Body of pancreas (tissue), 4 donors: ENCODE data around the gene CYP4F12. TPM values are rescaled to one million over a fixed set of nuclear protein-coding genes. Genes with fewer than 3 reads are reported as not detected.

Experiments
- ATAC-seq: fragments of 150-250 bp; one replicate; pipeline ENCODE4 v1.9.1; 2016
- DNase-seq, 4 donors: peaks; one replicate each; pipeline ENCODE4 v3.0.0-alpha.2; 2019
- H3K27ac ChIP-seq, 4 donors: fragments of 200-600 bp; sonication (generic); 1 replicate in 3 of 4; 2 replicates in 1 of 4; pipeline versions ENCODE4 v1.5.1 to v1.6.1; 2016 to 2019; ENCODE audit warnings: mild to moderate bottlenecking in 1 of 4, mixed read lengths in 1 of 4, moderate library complexity in 1 of 4
- H3K27me3 ChIP-seq, 2 donors: fragments of 200-600 bp; sonication (generic); one replicate each; pipeline ENCODE4 v1.6.0; 2016; ENCODE audit warnings: mild to moderate bottlenecking in 1 of 2
- H3K36me3 ChIP-seq, 2 donors: fragments of 200-600 bp; sonication (generic); replicated peaks in 1 of 2; 2 replicates each; pipeline ENCODE4 v1.5.1; 2016; ENCODE audit warnings: low read depth in 2 of 2; ENCODE audit not compliant: insufficient read depth in 1 of 2
- H3K4me1 ChIP-seq: fragments of 200-600 bp; sonication (generic); one replicate; pipeline ENCODE4 v1.6.0; 2016
- H3K4me3 ChIP-seq, 2 donors: fragments of 200-600 bp; sonication (generic); 1 replicate in 1 of 2; 2 replicates in 1 of 2; pipeline ENCODE4 v1.5.1; 2016 to 2019
- H3K9me3 ChIP-seq, 3 donors: fragments of 200-600 bp; sonication (generic); 1 replicate in 2 of 3; 2 replicates in 1 of 3; pipeline ENCODE4 v1.5.1; 2016
- POLR2A ChIP-seq, 3 donors: fragments of 450-650 bp; IDR thresholded peaks; one replicate each; pipeline ENCODE4 v1.6.1; 2016; ENCODE audit warnings: antibody characterized with exemption in 3 of 3, mild to moderate bottlenecking in 2 of 3
- WGBS, 2 donors: methylation state at CpG; one replicate each; pipeline ENCODE4 v1.1.5; 2017; 5-methylcytosine and 5-hydroxymethylcytosine counted together
- intact Hi-C: fragments of 100-400 bp; cut with DNase I; formaldehyde crosslinking; loops from one replicate; pipeline ENCODE4 v1.15.1; 2023
- total RNA-seq, 2 donors: library from RNA; depleted of rRNA; stranded (reverse); fragments of >200 nt; gene quantifications; one replicate each; pipeline ENCODE4 v1.1.0, GENCODE V29; 2016
- TF ChIP-seq, protein P1 (sequence below), 7 experiments: fragments of 450-650 bp in 4 of 7; fragments of 200-600 bp in 3 of 7; sonication (generic) in 3 of 7; IDR thresholded peaks; one replicate each; pipeline ENCODE4 v1.5.1; 2016 to 2019; ENCODE audit warnings: antibody characterized with exemption in 7 of 7

CYP4F12 gene
- total RNA-seq, 2 donors from 2014 or later: 15.8 TPM; not detected in 1

DNA sequence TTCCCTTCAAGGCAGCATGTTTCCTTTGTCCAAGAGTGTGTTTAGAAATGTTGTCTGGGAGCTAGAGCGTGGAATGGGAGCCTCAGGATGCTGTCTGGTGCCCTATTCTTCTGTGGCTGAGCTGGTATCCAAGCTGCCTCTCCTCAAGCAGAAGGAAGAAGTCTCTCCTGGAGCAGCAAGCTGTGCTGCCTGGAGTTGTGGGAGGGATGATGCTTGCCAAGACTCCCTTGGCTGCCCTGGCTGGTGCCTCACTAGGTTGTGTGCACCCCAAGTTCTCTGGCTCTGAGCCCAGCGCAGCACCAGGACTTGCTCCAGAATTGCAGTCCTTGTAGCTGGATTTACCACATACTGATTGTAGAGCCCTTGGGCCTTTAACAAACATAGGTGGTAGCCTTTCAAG is 36.9 kb upstream of the CYP4F12 start:
- Histone ChIP-seq H3K4me3 (no peak overlapping the region), H3K4me1 (no peaks in the 10 kb centered on the region), H3K36me3 (no peaks in the 10 kb centered on the region), H3K27me3 (no peaks in the 10 kb centered on the region), H3K9me3 (no peaks in the 10 kb centered on the region), H3K27ac (no peak overlapping the region)
- WGBS, 2 donors: 90 to 100% methylated on average over 1 to 2 of the region's 2 CpGs
- intact Hi-C loops: no loop called here
- TF ChIP-seq, protein P1, sequence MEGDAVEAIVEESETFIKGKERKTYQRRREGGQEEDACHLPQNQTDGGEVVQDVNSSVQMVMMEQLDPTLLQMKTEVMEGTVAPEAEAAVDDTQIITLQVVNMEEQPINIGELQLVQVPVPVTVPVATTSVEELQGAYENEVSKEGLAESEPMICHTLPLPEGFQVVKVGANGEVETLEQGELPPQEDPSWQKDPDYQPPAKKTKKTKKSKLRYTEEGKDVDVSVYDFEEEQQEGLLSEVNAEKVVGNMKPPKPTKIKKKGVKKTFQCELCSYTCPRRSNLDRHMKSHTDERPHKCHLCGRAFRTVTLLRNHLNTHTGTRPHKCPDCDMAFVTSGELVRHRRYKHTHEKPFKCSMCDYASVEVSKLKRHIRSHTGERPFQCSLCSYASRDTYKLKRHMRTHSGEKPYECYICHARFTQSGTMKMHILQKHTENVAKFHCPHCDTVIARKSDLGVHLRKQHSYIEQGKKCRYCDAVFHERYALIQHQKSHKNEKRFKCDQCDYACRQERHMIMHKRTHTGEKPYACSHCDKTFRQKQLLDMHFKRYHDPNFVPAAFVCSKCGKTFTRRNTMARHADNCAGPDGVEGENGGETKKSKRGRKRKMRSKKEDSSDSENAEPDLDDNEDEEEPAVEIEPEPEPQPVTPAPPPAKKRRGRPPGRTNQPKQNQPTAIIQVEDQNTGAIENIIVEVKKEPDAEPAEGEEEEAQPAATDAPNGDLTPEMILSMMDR (IDR thresholded peaks at IDR 0.05): no peak
- TF ChIP-seq POLR2A (IDR thresholded peaks at IDR 0.05): no peak
- DNase-seq (no peak), ATAC-seq (no peak)

DNA sequence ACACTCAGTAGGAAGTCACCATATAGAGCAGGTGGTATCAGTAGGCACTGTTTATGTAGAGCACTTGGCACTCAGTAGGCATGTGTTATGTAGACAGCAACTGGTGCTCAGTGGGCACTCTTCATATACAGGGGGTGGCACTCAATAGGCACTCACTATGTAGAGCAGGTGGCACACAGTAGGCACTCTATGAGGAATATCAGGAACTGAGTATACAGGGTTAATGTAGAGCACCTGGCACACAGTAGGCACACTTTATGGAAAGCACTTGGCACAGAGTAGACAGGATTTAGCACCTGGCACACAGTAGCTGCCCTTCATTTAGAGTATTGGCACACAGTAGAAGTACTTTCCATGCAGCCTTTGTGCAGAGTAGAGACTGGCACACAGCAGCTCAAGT is 33.3 kb upstream of the CYP4F12 start:
- intact Hi-C loops: no loop called here
- H3K9me3 ChIP-seq: no peaks in the 10 kb centered on the region
- H3K27ac ChIP-seq: no peak overlapping the region
- H3K36me3 ChIP-seq: no peaks in the 10 kb centered on the region
- H3K27me3 ChIP-seq: no peaks in the 10 kb centered on the region
- ATAC-seq (no peak), DNase-seq (no peak)
- no peak overlapping the region for H3K4me3 ChIP-seq
- H3K4me1 ChIP-seq: no peaks in the 10 kb centered on the region
- TF ChIP-seq, protein P1 (IDR thresholded peaks at IDR 0.05): no peak
- TF ChIP-seq POLR2A (IDR thresholded peaks at IDR 0.05): no peak

DNA sequence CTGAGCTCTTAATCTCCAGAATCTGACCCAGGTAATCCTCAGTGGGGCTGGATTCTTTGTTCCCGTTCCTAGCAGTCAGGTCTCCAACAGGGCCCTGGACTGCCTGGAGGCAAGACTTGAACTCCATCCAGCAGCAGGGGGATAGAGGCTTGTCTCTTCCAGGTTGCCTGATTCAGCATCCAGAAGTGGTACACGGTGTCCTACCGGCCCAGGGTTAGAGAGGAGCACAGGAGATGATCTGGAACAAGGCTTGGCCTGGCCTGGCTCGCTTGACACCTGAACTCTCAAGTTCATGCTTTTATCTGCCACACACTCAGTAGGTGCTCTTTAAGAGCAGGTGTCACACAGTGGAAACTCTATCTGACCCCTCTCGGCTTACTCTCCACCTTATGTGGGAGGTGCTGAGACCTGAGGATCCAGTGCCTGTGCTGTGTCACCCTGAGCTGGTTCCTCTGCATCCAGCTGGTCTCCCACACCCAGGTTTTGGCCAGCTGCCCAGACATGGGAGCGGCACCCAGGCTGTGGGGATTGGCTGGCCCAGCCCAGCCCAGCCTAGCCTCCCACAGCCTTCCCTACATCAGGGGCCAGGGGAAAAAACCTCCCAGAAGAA is 32.5 kb upstream of the CYP4F12 start, which contains the start of gene CYP4F3:
CYP4F3 (plus strand) TSS at position 604 of the 610 bp plus-strand sequence. CDS start 519 bp downstream, outside the sequence.
- Histone ChIP-seq H3K9me3 (no peaks in the 10 kb centered on the region), H3K27ac (no peak within 1 kb of the TSS), H3K4me3 (no peak within 1 kb of the TSS), H3K36me3 (no peaks in the 10 kb centered on the region), H3K27me3 (no peaks in the 10 kb centered on the region), H3K4me1 (no peaks in the 10 kb centered on the region)
- 54 to 62% methylated on average over 6 of the region's 6 CpGs for WGBS, 2 donors
- ATAC-seq (peak; percentile 53), DNase-seq (peak; percentile 42 to 74 (median 64))
- intact Hi-C loops: no loop called here
- TF ChIP-seq POLR2A (IDR thresholded peaks at IDR 0.05): no peak
- TF ChIP-seq, protein P1 (IDR thresholded peaks at IDR 0.05): no peak

DNA sequence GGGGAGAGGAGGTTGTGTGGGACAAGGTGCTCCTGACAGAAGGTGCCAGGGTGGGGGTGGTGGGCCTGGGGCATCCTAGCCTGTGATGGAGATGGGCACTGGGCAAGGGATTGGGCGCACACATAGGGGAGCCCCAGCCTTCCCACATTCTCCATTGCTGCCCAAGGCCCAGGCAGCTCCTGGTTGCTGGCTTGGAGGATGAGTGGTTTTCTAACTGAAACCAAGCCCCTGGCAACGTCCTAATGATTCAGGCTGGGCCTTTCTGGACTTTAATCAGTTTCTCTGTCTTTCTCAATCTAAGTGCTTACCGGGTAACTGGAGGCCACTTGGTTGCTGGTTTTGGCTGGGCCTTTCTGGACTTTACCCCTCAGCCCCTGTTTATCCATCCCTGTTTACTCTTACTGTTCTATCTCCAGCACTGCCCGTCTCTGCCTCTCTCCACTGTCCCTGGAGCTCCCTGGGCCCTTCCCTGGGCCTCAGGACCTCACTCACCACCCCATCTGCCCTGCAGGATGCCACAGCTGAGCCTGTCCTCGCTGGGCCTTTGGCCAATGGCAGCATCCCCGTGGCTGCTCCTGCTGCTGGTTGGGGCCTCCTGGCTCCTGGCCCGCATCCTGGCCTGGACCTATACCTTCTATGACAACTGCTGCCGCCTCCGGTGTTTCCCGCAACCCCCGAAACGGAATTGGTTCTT is 31.8 kb upstream of the CYP4F12 start:
- H3K27ac ChIP-seq: no peak overlapping the region
- no peak overlapping the region for H3K4me3 ChIP-seq
- intact Hi-C loops: no loop called here
- no peaks in the 10 kb centered on the region for H3K4me1 ChIP-seq
- no peaks in the 10 kb centered on the region for H3K9me3 ChIP-seq
- no peaks in the 10 kb centered on the region for H3K27me3 ChIP-seq
- ATAC-seq (no peak), DNase-seq (no peak)
- WGBS, 2 donors: 67 to 69% methylated on average over 12 of the region's 12 CpGs
- no peaks in the 10 kb centered on the region for H3K36me3 ChIP-seq
- TF ChIP-seq POLR2A (IDR thresholded peaks at IDR 0.05): no peak
- TF ChIP-seq, protein P1 (IDR thresholded peaks at IDR 0.05): no peak
